HepG2 (cell line): ENCODE measurements around the gene EARS2.

Source experiments
- CTCF ChIP-seq: sonication (generic); formaldehyde crosslinking; IDR thresholded peaks from 2 replicates; pipeline ENCODE4 v1.5.0; 2020; ENCODE audit warnings: mild to moderate bottlenecking, missing genetic modification reagents, moderate library complexity
- DPF2 ChIP-seq: sonication (generic); formaldehyde crosslinking; IDR thresholded peaks from 2 replicates; pipeline ENCODE4 v1.4.0; 2020; ENCODE audit warnings: mild to moderate bottlenecking, low read depth, missing genetic modification reagents, borderline replicate concordance
- FOXO1 ChIP-seq: sonication (generic); formaldehyde crosslinking; IDR thresholded peaks from 2 replicates; pipeline ENCODE4 v1.4.0; 2020; ENCODE audit warnings: missing genetic modification reagents
- MED1 ChIP-seq: sonication (generic); formaldehyde crosslinking; IDR thresholded peaks from 2 replicates; pipeline ENCODE4 v1.4.0; 2020; ENCODE audit warnings: missing genetic modification reagents
- MYC ChIP-seq: sonication (generic); formaldehyde crosslinking; IDR thresholded peaks from 2 replicates; pipeline ENCODE4 v1.9.0; 2021; ENCODE audit warnings: missing genetic modification reagents, borderline replicate concordance
- POLR2AphosphoS5 ChIP-seq: IDR thresholded peaks from 2 replicates; pipeline ENCODE4 v1.6.1; 2012; ENCODE audit warnings: low read depth, low read length
- ZNF343 ChIP-seq: sonication (generic); formaldehyde crosslinking; IDR thresholded peaks from 2 replicates; pipeline ENCODE4 v1.4.0; 2020; ENCODE audit warnings: mild to moderate bottlenecking, missing genetic modification reagents
- ZNF788 ChIP-seq: sonication (generic); formaldehyde crosslinking; IDR thresholded peaks from 2 replicates; pipeline ENCODE4 v1.5.0; 2020; ENCODE audit warnings: mild to moderate bottlenecking, missing genetic modification reagents, borderline replicate concordance
- TF ChIP-seq, protein P1 (sequence below): fragments of 450-650 bp; IDR thresholded peaks from 2 replicates; pipeline ENCODE4 v1.6.1; 2017; ENCODE audit warnings: mild to moderate bottlenecking
- TF ChIP-seq, protein P2 (sequence below): sonication (generic); formaldehyde crosslinking; IDR thresholded peaks from 2 replicates; pipeline ENCODE4 v1.4.0; 2020; ENCODE audit warnings: low read depth, mild to moderate bottlenecking, missing genetic modification reagents

DNA sequence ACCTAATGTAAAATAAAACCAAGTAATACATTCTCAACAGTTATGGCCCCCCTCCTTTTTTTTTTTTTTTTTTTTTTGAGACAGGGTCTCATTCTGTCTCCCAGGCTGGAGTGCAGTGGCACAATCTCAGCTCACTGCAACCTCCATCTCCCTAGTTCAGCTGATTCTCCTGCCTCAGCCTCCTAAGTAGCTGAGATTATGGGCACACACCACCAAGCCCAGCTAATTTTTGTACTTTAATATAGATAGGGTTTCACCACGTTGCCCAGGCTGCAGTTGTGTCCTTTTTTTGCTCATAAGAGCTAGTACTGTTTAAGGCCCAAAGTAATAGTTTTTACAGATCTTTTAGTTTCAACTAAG lies 18.3 kb downstream of the EARS2 start:
- TF ChIP-seq CTCF (CRISPR knock-in tag): no peak
- no peak; the same call in 1 of the 2 replicates for TF ChIP-seq MED1 (CRISPR knock-in tag)
- TF ChIP-seq ZNF788: no peak
- TF ChIP-seq, protein P1, sequence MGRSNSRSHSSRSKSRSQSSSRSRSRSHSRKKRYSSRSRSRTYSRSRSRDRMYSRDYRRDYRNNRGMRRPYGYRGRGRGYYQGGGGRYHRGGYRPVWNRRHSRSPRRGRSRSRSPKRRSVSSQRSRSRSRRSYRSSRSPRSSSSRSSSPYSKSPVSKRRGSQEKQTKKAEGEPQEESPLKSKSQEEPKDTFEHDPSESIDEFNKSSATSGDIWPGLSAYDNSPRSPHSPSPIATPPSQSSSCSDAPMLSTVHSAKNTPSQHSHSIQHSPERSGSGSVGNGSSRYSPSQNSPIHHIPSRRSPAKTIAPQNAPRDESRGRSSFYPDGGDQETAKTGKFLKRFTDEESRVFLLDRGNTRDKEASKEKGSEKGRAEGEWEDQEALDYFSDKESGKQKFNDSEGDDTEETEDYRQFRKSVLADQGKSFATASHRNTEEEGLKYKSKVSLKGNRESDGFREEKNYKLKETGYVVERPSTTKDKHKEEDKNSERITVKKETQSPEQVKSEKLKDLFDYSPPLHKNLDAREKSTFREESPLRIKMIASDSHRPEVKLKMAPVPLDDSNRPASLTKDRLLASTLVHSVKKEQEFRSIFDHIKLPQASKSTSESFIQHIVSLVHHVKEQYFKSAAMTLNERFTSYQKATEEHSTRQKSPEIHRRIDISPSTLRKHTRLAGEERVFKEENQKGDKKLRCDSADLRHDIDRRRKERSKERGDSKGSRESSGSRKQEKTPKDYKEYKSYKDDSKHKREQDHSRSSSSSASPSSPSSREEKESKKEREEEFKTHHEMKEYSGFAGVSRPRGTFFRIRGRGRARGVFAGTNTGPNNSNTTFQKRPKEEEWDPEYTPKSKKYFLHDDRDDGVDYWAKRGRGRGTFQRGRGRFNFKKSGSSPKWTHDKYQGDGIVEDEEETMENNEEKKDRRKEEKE: no peak
- no peak for TF ChIP-seq DPF2 (CRISPR knock-in tag)
- TF ChIP-seq ZNF343 (CRISPR knock-in tag): no peak
- TF ChIP-seq FOXO1 (CRISPR knock-in tag): no peak
- no peak for TF ChIP-seq POLR2AphosphoS5
- TF ChIP-seq, protein P2, sequence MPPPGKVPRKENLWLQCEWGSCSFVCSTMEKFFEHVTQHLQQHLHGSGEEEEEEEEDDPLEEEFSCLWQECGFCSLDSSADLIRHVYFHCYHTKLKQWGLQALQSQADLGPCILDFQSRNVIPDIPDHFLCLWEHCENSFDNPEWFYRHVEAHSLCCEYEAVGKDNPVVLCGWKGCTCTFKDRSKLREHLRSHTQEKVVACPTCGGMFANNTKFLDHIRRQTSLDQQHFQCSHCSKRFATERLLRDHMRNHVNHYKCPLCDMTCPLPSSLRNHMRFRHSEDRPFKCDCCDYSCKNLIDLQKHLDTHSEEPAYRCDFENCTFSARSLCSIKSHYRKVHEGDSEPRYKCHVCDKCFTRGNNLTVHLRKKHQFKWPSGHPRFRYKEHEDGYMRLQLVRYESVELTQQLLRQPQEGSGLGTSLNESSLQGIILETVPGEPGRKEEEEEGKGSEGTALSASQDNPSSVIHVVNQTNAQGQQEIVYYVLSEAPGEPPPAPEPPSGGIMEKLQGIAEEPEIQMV (CRISPR knock-in tag): no peak
- no peak for TF ChIP-seq MYC (CRISPR knock-in tag)
